Cardiac fibroblast (primary cell): ENCODE measurements around the gene ADIPOR2.

Experiments
- DNase-seq, 2 donors: peaks; one replicate each; pipeline versions ENCODE4 v3.0.0 to v3.0.0-alpha.2; 2010; ENCODE audit warnings: low read depth in 2 of 2
- H3K4me3 ChIP-seq, 2 donors: replicated peaks in 1 of 2; 1 replicate in 1 of 2; 2 replicates in 1 of 2; pipeline ENCODE4 v1.5.1; 2011; ENCODE audit warnings: low read depth in 2 of 2, low read length in 2 of 2, mild to moderate bottlenecking in 2 of 2, moderate library complexity in 1 of 2
- CTCF ChIP-seq: IDR thresholded peaks from one replicate; pipeline ENCODE4 v1.5.1; 2011; ENCODE audit warnings: low read depth, mild to moderate bottlenecking, low read length, inconsistent platforms

ADIPOR2 gene

GRCh38 chr12:1807087-1807860 is 116.4 kb downstream of the ADIPOR2 start:
- H3K4me3 ChIP-seq: no peak overlapping the region
- no peak for TF ChIP-seq CTCF
- DNase-seq: no peak

GRCh38 chr12:1808036-1808797 is 117.3 kb downstream of the ADIPOR2 start:
- TF ChIP-seq CTCF: no peak
- DNase-seq: no peak
- H3K4me3 ChIP-seq: no peak overlapping the region

- DNase-seq: no peak
- no peak overlapping the region for H3K4me3 ChIP-seq
- TF ChIP-seq CTCF: no peak
Observed at GRCh38 chr12:1808798-1809480, 118.1 kb downstream of the ADIPOR2 start.

GRCh38 chr12:1809591-1810190 is 118.8 kb downstream of the ADIPOR2 start:
- no peak for DNase-seq
- TF ChIP-seq CTCF: no peak
- no peak overlapping the region for H3K4me3 ChIP-seq

- TF ChIP-seq CTCF: no peak
- peak; percentile 51 to 54 for DNase-seq
- H3K4me3 ChIP-seq: no peak overlapping the region
Observed at GRCh38 chr12:1810201-1810930, 119.5 kb downstream of the ADIPOR2 start.

- TF ChIP-seq CTCF: no peak
- no peak overlapping the region for H3K4me3 ChIP-seq
- DNase-seq: no peak
Observed at GRCh38 chr12:1810931-1811280, 120.0 kb downstream of the ADIPOR2 start.
